Dendritic cell treated with granulocyte-macrophage colony-stimulating factor and Interleukin-4, amounts not matched to agents 40 ng/mL and 50 ng/mL, for 4 days (primary cell): ENCODE measurements around the gene GRIK4.
"Not testable (repeated sequence)": the region's sequence is repeated elsewhere in the genome, so short reads cannot be mapped to it uniquely, and the experiment has no call there.

Experiments
- H3K27ac Mint-ChIP-seq: one replicate; pipeline ENCODE4 v1.8.0; 2022; ENCODE audit warnings: mild to moderate bottlenecking, mixed read lengths
- H3K27me3 Mint-ChIP-seq: one replicate; pipeline ENCODE4 v1.8.0; 2022; ENCODE audit warnings: mild to moderate bottlenecking, mixed read lengths
- H3K36me3 Mint-ChIP-seq: one replicate; pipeline ENCODE4 v1.8.0; 2022; ENCODE audit warnings: low read depth, mixed read lengths
- H3K4me1 Mint-ChIP-seq: one replicate; pipeline ENCODE4 v1.8.0; 2022; ENCODE audit warnings: low read depth, mixed read lengths
- H3K4me3 Mint-ChIP-seq: one replicate; pipeline ENCODE4 v1.8.0; 2022; ENCODE audit warnings: mild to moderate bottlenecking, moderate library complexity, mixed read lengths
- H3K9me3 Mint-ChIP-seq: one replicate; pipeline ENCODE4 v1.8.0; 2022; ENCODE audit warnings: mixed read lengths
- intact Hi-C: fragments of 100-400 bp; cut with micrococcal nuclease; formaldehyde crosslinking; loops from one replicate; pipeline ENCODE4 v1.15.0; 2022

The GRIK4 gene

DNA sequence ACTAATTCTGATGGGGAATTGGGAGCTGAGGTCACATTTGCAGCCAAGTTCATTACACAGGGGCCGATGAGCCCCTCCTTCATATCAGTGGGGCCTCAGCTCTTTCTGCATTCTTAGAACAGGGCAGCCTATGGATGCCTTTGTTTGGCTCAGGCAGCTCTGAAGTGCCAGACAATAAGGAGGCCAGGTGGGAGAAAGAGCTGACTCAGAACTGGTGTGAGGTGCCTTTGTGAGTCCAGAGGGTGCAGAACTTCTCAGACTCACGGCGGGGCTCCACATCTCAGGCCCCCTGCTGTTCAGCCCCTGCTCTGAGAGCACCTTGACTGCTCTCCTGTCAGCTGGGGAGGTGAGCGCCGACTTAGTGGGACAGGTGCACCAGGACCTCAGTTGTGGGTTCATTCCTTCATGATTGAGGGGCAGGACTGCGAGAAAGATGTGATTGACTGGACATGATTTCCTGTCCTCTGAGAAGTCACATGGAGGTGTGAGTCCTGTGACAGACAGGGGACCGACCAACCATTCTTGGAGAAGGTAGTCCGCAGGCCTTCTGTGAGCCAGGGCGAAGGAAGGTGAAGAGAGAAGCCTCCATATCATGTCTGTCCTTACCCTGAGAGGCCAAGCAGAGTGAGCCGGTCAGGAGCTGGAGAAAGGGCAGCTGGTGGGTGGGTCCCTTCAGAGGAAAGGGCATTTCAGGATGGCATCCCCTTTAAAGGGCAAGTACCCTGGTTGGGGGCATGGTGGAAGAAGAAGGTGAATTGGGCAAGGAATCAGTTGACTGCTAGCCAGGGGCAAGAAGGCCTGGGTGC is 267.3 kb downstream of the GRIK4 start:
- Mint-ChIP-seq H3K9me3 (no peaks in the 10 kb centered on the region), H3K27me3 (peaks cover 6% of the 10 kb centered on the region), H3K36me3 (no peaks in the 10 kb centered on the region), H3K4me1 (no peaks in the 10 kb centered on the region), H3K4me3 (no peak overlapping the region), H3K27ac (no peak overlapping the region)
- intact Hi-C loops, result no loop called here

DNA sequence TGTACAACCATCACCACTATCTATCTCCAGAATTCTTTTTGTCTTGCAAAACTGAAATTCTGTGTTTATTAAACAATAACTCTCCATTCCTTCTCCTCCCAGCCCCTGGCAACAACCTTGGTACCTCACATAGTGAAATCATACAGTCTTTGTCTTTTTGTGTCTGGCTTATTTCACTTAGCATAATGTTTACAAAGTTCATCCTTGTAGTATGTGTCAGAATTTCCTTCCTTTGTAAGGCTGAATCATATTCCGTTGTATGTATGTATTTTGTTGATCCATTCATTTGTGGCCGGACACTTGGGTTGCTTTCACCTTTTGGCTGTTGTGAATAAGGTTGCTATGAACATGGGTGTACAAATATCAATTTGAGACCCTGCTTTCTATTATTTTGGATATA is 268.7 kb downstream of the GRIK4 start:
- intact Hi-C loops, result no loop called here
- Mint-ChIP-seq H3K4me3 (no peak overlapping the region), H3K27ac (no peak overlapping the region), H3K4me1 (no peaks in the 10 kb centered on the region), H3K27me3 (peaks cover 6% of the 10 kb centered on the region), H3K36me3 (no peaks in the 10 kb centered on the region), H3K9me3 (no peaks in the 10 kb centered on the region)

DNA sequence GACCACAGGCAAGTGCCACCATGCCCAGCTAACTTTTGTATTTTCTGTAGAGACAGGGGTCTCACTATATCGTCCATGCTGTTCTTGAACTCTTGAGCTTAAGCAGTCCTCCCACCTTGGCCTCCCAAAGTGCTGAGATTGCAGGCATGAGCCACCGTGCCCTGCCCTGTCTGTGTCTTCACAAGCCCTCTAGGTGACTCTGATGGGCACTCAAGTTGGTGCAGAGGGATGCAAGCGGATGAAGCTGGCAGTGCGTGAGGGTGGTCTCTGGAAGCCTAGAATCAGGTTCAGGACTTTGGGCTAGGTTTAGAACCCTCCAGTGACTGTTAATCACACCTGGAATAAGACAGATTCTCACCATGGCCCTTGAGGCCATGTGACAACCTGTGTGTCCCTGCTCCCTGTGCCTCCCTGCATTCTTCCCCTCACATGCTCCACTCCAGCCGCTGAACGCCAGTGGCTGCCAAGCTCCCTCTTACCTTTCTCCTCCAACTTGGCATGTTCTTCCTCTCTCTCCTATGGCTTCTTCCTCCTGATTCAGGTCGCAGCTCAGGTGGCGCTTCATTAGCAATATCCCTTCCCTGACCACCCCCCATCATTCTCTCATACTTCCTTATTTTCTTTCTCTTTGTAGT is 270.1 kb downstream of the GRIK4 start:
- no peaks in the 10 kb centered on the region for H3K4me1 Mint-ChIP-seq
- intact Hi-C loops, result no loop called here
- H3K36me3 Mint-ChIP-seq, result no peaks in the 10 kb centered on the region
- no peaks in the 10 kb centered on the region for H3K9me3 Mint-ChIP-seq
- H3K27me3 Mint-ChIP-seq, result peaks cover 6% of the 10 kb centered on the region
- H3K27ac Mint-ChIP-seq, result no peak overlapping the region
- no peak overlapping the region for H3K4me3 Mint-ChIP-seq

DNA sequence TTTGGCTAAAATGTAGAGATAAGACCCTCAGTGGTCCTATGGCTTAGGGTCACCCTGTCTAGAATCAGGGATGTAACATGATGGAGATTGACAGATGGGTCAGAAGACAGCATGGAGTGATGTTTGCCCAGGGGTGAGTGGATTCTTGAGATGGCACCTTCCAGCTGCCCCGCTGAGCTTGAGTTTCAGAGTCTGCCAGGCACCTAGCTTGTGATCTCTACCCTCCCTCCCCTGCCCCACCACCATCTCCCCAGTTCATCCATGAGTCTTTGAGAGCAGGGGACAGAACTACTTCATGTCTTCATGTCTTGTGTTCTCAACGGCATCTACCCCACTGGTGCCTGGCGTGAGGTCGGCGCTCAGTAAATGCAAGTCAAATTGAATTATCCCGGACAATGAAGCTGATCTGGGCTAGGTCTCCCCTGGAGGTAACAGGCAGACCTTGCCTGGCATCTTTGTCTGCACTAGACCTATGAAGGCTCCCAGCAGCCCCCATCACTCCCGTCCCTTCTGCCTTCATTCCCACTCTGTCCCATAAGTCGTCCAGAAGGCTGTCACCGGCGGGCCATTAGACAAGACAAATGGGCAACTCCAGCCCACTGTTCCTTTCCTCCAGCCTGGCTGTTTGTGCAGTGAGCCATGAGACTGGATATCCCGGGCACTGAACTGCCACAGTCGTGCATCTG is 273.2 kb downstream of the GRIK4 start:
- H3K4me1 Mint-ChIP-seq, result no peaks in the 10 kb centered on the region
- H3K27me3 Mint-ChIP-seq, result peaks cover 6% of the 10 kb centered on the region
- H3K27ac Mint-ChIP-seq, result no peak overlapping the region
- H3K4me3 Mint-ChIP-seq, result no peak overlapping the region
- H3K36me3 Mint-ChIP-seq, result no peaks in the 10 kb centered on the region
- intact Hi-C loops, result no loop called here
- H3K9me3 Mint-ChIP-seq, result no peaks in the 10 kb centered on the region

DNA sequence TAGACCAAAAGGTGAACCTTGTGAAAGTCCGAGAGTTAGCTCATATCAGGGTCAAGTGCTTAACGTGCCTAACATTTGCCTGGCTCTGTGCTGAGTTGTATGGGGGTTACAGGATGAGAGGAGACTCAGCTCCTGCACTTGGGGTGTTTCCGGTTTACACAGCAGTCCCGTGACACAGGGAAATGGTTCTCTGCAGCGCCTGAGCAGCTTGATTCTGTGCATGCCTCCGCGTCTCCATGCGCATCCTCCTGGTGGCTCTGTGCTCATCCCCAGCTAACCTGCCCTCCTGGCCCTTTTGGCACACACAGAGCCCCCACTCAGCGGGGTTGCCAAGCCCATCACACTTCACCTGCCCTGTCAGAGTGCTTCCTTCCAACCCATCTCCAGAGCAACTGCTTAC is 274.0 kb downstream of the GRIK4 start:
- H3K4me3 Mint-ChIP-seq, result no peak overlapping the region
- no peaks in the 10 kb centered on the region for H3K4me1 Mint-ChIP-seq
- H3K27me3 Mint-ChIP-seq, result peaks cover 6% of the 10 kb centered on the region
- intact Hi-C loops, result no loop called here
- H3K36me3 Mint-ChIP-seq, result no peaks in the 10 kb centered on the region
- H3K9me3 Mint-ChIP-seq, result no peaks in the 10 kb centered on the region
- no peak overlapping the region for H3K27ac Mint-ChIP-seq

DNA sequence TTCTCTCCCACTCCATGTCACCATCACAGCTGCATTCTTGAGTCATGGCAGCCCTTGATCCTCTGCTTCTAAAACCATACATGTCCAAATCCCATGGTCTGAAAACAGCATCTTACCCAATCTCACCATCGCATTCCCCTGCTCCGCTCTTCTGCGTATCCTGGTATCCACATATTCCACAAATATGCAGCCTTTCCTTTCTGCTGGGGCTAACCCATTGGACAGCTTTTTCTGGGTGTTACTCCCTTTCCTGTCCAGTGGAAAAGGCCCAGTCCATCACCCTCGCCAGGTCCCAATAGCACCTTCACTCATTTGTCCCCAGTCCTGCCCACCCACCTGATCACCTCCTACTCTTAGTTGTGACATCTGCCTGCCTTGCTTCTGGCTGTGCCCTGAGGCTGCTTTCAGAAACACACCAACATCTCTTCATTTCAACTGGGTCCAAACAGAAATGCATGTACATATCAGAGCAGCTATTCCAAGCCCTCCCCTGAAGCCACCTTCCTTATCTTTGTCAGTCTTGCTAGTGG is 274.7 kb downstream of the GRIK4 start:
- peaks cover 4% of the 10 kb centered on the region for H3K27me3 Mint-ChIP-seq
- intact Hi-C loops, result no loop called here
- no peak overlapping the region for H3K27ac Mint-ChIP-seq
- no peaks in the 10 kb centered on the region for H3K36me3 Mint-ChIP-seq
- H3K4me3 Mint-ChIP-seq, result no peak overlapping the region
- H3K4me1 Mint-ChIP-seq, result no peaks in the 10 kb centered on the region
- H3K9me3 Mint-ChIP-seq, result no peaks in the 10 kb centered on the region

DNA sequence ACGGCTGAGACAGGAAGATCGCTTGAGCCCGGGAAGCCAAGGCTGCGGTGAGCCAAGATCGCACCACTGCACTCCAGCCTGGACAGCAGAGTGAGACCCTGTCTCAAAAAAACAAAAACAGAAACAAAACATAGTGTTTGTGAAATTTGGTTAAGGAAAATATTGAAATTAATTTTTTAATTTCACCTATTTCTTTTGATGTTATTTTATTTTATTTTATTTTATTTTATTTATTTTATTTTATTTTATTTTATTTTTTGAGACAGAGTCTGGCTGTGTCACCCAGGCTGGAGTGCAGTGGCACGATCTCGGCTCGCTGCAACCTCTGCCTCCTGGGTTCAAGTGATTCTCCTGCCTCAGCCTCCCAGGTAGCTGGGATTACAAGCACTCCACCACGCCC is 275.7 kb downstream of the GRIK4 start:
- H3K27ac Mint-ChIP-seq, H3K36me3 Mint-ChIP-seq, intact Hi-C loops, H3K4me1 Mint-ChIP-seq, H3K4me3 Mint-ChIP-seq, H3K27me3 Mint-ChIP-seq, H3K9me3 Mint-ChIP-seq: not testable (repeated sequence)

DNA sequence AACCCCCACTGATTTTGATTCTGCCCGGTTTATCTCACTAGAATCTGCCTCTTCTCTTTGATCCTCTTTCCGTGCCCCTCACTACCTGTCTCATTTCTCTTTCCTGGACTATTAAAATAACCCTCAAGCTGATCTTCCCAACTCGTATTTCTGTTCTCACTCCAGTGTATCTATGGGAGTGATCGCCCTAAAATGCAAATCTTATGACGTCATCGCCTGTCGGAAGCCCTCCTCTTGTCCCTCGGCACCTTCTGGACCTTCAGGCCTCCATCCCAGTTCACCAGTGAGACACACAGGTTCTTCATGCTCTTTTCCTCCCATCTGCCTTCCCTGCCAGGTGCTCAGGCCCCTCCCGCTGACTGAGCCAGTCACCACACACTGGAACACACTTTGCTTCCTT is 277.8 kb downstream of the GRIK4 start:
- H3K4me1 Mint-ChIP-seq, result no peaks in the 10 kb centered on the region
- intact Hi-C loops, result no loop called here

DNA sequence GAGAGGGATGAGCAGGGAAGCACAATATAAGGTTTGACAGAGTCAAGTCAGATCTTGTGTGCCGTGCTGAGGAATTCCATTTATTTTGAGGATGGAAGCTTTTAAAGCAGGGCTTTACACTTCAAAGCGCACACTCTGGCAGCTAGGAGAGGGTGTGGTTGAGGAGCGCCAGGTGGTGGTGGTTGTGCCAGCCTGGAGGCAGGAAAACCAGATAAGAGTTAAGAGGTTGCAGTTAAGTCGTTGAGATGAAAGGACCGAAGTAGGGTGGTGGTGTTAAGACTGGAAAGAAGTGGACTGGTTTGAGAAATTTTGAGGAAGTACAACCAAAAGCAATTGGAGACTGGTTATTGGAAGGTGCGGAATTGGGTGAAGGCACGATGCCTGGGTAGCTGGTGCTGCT is 280.8 kb downstream of the GRIK4 start:
- no peaks in the 10 kb centered on the region for H3K4me1 Mint-ChIP-seq
- H3K9me3 Mint-ChIP-seq, result no peaks in the 10 kb centered on the region
- H3K36me3 Mint-ChIP-seq, result no peaks in the 10 kb centered on the region
- H3K4me3 Mint-ChIP-seq, result no peak overlapping the region
- H3K27me3 Mint-ChIP-seq, result peaks cover 2% of the 10 kb centered on the region
- intact Hi-C loops, result no loop called here
- no peak overlapping the region for H3K27ac Mint-ChIP-seq

More for the DNA sequence above, 277.8 kb downstream of the GRIK4 start:
- Mint-ChIP-seq H3K27me3 (no peaks in the 10 kb centered on the region), H3K9me3 (no peaks in the 10 kb centered on the region), H3K4me3 (no peak overlapping the region), H3K27ac (no peak overlapping the region), H3K36me3 (no peaks in the 10 kb centered on the region)

DNA sequence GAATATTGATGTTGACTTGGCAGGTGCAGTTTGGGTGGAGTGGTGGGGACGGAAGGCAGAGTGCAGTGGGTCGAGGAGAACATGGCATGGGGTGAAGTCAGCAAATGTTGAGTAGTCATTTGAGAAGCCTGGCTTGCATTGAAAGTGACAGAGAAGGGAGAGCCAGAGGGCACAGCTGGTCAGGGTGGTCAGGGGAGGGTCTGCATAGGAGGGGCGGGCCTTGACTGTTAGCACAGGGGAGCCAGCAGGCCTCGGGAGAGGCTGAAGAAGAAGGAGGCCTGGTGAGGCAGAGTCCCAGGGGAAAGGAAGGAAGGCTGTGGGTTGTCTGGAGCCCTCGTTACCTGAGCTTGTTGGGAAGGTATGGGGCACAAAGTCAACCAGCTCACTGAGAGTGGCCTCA is 281.6 kb downstream of the GRIK4 start:
- no peaks in the 10 kb centered on the region for H3K36me3 Mint-ChIP-seq
- no peak overlapping the region for H3K4me3 Mint-ChIP-seq
- no peaks in the 10 kb centered on the region for H3K9me3 Mint-ChIP-seq
- H3K27ac Mint-ChIP-seq, result no peak overlapping the region
- intact Hi-C loops, result no loop called here
- no peaks in the 10 kb centered on the region for H3K4me1 Mint-ChIP-seq
- peaks cover 2% of the 10 kb centered on the region for H3K27me3 Mint-ChIP-seq

DNA sequence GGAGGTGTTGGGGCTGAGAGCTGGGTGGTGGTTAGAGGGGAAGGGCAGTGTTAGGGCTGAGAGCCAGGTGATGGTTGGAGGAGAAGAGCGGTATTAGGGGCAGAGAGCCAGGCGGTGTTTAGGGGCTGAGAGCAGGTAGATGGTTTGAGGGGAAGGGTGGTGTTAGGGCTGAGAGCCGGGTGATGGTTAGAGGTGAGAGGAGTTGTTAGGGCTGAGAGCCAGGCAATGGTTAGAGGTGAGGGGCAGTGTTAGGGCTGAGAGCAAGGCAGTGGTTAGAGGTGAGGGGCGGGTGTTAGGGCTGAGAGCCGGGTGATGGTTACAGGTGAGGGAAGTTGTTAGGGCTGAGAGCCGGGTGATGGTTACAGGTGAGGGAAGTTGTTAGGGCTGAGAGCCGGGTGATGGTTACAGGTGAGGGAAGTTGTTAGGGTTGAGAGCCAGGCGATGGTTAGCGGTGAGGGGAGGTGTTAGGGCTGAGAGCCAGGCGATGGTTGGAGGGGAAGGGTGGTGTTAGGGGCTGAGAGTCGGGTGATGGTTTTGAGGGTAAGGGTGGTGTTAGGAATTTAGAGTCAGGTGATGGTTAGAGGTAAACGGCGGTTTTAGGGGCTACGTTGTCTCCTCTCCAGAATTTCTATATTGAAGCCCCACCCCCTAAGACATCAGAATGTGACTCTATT is 282.4 kb downstream of the GRIK4 start:
- H3K9me3 Mint-ChIP-seq, result no peaks in the 10 kb centered on the region
- peaks cover 2% of the 10 kb centered on the region for H3K27me3 Mint-ChIP-seq
- H3K27ac Mint-ChIP-seq, result no peak overlapping the region
- H3K36me3 Mint-ChIP-seq, result no peaks in the 10 kb centered on the region
- no peak overlapping the region for H3K4me3 Mint-ChIP-seq
- no peaks in the 10 kb centered on the region for H3K4me1 Mint-ChIP-seq
- intact Hi-C loops, result no loop called here

DNA sequence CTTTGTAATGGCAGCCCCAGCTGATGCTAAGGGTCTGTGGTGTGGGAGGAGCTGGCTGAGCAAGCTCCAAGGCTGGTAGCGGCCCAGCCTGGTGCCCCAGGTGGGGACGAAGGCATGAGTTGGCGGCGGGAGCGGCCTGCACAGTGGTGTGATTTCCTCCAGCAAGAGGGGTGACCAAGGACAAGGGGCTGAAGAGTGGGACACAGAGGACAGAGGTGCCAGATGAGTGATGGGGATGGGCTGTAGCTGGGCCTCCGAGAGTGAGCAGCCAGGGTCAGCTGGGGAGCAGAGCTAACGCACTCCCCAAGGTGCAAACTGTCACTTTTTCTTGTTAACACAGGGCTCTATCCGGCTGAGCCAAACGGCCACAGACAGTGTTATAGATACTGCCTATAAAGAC is 283.2 kb downstream of the GRIK4 start:
- Mint-ChIP-seq H3K36me3 (no peaks in the 10 kb centered on the region), H3K4me1 (no peaks in the 10 kb centered on the region), H3K4me3 (no peak overlapping the region), H3K9me3 (no peaks in the 10 kb centered on the region), H3K27ac (no peak overlapping the region), H3K27me3 (peaks cover 2% of the 10 kb centered on the region)
- intact Hi-C loops, result no loop called here

DNA sequence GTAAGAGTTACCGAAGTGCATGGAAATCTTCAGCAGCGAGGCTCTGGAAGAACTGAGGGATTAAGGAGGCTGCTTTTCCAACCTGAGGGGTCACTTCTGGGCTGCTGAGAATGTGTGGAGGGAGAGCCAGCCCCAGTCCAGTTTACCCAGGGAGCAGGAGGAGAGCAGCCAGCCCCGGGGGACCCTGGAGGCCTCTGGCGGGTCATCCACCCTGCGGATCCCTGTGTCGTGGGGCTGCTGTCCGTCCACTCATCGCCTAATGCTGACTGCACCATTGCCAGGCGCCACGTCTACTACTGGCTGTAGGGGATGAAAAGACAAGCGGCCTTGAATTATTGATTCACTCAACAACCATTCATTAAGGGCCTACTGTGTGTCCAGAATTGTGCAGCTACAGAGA is 283.6 kb downstream of the GRIK4 start:
- Mint-ChIP-seq H3K27ac (no peak overlapping the region), H3K9me3 (no peaks in the 10 kb centered on the region)
- intact Hi-C loops, result no loop called here

DNA sequence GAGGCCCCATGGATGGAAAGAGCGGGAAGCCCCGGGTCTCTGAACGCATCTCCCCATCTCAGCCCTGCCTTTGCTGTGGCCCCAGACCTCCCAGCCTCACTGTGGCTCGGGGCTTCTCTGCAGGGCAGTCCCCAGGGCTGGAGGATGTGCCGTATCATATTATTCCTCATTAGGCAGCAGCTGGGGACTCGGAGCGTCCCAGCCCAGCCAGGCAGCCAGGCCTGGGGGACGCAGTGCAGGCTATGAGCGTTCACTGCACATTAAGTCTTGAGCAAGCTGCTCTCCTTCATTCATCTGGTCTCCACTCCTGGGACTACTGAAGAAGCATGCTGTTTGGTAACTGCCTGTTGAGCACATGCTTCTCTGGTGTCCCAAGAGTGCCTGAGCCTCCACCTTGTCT is 285.6 kb downstream of the GRIK4 start:
- no peaks in the 10 kb centered on the region for H3K36me3 Mint-ChIP-seq
- H3K27me3 Mint-ChIP-seq, result peaks cover 2% of the 10 kb centered on the region
- H3K27ac Mint-ChIP-seq, result no peak overlapping the region
- no peaks in the 10 kb centered on the region for H3K4me1 Mint-ChIP-seq
- no peaks in the 10 kb centered on the region for H3K9me3 Mint-ChIP-seq
- H3K4me3 Mint-ChIP-seq, result no peak overlapping the region
- intact Hi-C loops, result no loop called here

More for the DNA sequence above, 283.6 kb downstream of the GRIK4 start:
- Mint-ChIP-seq H3K36me3 (no peaks in the 10 kb centered on the region), H3K4me1 (no peaks in the 10 kb centered on the region), H3K27me3 (peaks cover 2% of the 10 kb centered on the region), H3K4me3 (no peak overlapping the region)
